Bone marrow (tissue), 2 donors: ENCODE results near the gene CATSPERB.
"Not testable (repeated sequence)": the region's sequence is repeated elsewhere in the genome, so short reads cannot be mapped to it uniquely, and the experiment has no call there.

Experiments
- DNase-seq, 2 donors: peaks; one replicate each; lab custom pipeline; 2025; lab: John Stamatoyannopoulos, UW

The CATSPERB gene

GRCh38 chr14:91731986-91732385 lies at the start of gene CATSPERB:
CATSPERB (minus strand) TSS chr14:91732086; CDS start chr14:91729479, 2,607 bp downstream.
- no peak for DNase-seq

GRCh38 chr14:91780452-91780851 lies 48.6 kb upstream of the CATSPERB start:
- DNase-seq: no peak

GRCh38 chr14:91778217-91778616 lies 46.3 kb upstream of the CATSPERB start:
- DNase-seq: no peak

- peak in 1 of 2 donors; percentile 12 for DNase-seq
Measured at GRCh38 chr14:91774140-91775096, 42.5 kb upstream of the CATSPERB start.

DNA sequence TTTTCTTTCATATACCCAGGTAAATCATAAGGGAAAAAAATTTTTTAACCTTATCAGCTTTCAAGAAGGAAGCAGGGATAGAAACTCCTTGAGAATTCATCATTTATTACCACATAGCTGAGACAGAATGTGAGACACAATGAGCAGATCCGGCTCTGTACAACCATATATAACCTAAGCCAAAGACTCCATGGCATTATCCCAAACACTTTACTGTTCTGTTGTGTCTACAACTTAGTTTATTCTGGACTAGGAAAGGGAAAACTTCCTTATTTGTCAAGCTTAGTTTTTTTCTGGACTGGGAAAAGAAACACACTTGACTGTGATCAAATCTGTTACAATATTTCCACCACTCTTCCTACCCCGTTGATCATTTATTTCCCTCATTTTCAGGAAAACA lies 38.3 kb upstream of the CATSPERB start:
- DNase-seq: no peak

DNA sequence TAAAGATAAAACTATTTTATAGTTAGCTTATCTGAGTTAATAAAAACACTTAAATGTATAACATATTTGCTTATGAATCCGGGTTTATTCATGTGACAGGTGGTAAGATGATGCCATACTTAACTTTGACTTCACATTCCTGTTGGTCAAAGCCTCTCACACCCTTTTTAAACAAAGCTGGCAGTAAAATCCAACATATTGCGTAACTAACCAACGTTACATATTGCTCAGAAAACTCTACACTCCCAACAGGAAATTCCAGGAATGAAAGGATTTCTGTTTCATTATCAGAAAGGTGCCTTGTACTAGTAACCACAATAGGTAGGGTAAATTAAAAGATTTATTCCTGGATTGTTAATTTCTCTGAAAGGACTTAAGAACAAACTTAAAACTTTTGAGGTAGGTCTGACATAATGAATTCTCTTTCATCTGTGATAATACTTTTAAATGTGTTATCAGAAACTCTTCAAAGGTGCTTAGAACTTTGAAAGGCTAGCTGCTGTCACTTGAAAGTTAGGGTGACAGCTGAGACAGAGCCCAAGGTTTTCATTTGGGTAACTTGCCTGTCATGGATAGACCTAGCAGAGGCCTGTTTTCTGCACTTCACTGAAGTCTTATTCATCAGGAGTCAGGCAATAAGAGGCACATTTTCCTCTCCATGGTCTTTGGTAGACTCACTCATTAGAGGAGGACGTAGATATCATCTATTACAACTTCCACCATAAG lies 23.8 kb upstream of the CATSPERB start:
- no peak for DNase-seq

DNA sequence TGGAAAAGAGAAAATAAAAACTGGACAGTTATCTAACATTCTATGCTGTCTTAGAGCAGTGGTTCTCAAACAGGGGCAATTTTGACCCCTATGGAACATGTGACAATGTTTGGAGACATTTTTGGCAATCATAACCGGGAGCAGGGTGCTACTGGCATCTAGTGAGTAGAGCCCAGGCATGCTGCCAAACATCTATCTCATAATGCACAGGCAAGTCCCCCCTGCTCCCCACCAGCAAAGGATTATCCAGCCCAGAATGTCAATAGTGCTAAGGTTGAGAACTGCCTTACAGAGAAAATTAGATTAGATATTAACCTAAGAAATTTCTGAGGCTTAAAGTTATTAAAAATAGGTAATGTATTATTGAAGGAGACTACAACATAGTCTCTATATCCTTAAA lies 22.9 kb upstream of the CATSPERB start:
- DNase-seq: no peak

DNA sequence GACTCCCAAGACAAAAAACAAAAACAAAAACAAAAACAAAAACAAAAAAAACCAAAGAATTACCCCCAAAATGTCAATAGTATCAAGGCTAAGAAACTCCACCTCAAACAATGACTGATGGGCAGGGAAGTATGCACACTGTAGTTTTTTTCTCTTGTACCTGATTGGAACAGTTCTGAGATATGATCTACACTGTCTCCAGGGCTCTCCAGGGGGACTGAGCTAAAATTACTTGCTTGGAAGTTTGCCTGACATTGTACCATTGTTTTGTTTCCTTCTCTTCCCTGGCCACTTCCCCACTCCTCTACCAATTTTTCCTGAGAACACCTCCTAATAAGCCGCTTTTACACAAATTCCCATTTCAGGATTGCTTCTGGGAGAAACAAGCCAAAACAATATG lies 22.3 kb upstream of the CATSPERB start:
- no peak for DNase-seq

DNA sequence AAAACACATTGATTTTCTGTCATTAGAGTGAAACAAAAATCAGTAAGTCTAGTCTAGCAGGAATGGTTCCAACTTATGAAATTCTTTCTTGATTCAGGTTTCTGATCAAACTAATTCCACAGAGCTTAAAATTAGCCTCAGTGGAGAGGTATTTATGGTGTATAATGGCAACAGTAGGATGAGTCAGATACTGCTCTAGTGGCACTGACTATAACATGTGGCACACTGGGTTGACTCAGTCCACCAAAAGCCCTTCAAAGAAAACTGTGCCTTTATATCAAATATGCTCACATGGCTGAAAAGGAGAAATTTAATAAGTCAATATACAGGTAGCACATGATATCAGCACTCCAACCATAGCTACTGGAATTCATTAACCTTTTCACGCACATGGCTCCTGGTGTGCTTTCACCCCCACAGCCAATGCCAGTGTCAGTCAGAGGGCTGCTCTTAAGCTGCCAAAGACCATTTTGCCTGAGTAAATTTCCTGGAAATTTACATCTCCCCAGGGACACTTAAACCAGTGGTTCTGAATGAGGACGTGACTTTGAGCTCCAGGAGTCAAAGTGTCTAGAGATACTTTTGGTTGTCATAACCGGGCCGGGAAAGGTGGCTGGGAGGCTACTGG lies 21.7 kb upstream of the CATSPERB start:
- no peak for DNase-seq

DNA sequence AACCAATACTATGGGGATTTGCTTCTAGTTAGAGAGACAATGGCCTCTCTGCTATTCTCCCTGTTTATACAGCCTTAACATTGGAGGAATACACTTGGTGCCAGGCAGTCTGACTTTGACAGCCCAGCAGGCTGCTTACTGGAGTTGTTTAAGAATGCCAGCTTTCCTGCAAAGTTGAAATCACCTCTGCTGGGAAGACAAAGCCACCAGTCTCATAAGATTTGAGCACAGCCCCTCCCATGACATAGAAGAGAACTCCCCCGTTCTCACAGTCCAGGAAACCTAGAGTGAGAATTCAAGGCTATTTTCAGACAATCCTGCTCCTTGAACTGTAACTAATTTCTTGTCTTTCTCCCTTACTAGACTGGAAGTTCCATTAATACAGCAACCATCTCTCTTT lies 21.1 kb upstream of the CATSPERB start:
- DNase-seq: no peak

GRCh38 chr14:91751719-91752118 lies 19.8 kb upstream of the CATSPERB start:
- DNase-seq: no peak

- no peak for DNase-seq
Measured at GRCh38 chr14:91750634-91751198, 18.8 kb upstream of the CATSPERB start.

DNA sequence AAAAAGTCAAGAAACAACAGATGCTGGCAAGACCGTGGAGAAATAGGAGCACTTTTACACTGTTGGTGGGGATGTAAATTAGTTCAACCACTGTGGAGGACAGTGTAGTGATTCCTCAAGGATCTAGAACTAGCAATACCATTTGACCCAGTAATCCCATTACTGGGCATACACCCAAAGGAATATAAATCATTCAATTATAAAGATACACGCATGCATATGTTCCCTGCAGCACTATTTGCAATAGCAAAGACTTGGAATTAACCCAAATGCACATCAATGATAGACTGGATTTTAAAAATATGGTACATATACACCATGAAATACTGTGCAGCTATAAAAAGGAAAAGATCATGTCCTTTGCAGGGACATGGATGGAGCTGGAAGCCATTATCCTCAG lies 18.0 kb upstream of the CATSPERB start:
- DNase-seq: no peak

- DNase-seq: no peak
Measured at GRCh38 chr14:91748049-91748448, 16.2 kb upstream of the CATSPERB start.

DNA sequence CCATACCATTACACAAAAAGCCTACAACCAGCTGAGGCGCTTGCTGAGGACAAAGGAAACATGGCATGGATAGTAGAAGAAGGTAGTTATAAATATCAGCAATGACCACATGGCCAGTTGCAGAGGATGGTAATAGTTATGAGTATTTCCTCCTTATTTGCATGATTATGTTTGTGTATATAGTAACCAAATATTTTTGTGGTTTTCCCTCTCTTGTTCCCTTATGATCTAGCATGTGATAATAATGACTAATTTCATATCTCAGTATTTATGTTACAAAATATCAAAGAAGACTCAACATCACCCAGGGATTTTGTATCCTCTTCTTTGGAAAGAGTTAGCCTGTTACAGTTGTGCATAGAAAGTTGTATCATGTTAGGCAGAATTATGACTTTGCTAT lies 13.5 kb upstream of the CATSPERB start:
- no peak for DNase-seq

DNA sequence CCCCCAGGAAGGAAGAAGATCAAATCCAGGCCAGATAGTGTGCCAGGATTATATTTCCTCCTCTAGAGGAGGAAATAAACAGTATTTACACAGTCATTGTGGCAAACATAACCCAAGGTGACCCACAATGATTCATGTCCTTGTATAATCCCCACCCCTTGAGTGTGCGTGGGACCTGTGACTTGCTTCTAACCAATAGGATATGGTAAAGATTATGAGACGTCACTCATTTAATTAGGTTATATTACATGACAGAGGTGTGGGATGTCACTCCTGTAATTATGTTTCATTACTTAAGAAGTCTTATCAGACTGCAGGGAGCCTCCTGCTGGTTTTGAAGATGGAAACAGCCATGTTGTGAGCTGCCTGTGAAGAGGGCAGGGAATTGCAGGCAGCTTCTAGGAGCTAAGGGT lies 12.2 kb upstream of the CATSPERB start:
- no peak for DNase-seq

GRCh38 chr14:91743305-91743653 lies 11.4 kb upstream of the CATSPERB start:
- no peak for DNase-seq

DNA sequence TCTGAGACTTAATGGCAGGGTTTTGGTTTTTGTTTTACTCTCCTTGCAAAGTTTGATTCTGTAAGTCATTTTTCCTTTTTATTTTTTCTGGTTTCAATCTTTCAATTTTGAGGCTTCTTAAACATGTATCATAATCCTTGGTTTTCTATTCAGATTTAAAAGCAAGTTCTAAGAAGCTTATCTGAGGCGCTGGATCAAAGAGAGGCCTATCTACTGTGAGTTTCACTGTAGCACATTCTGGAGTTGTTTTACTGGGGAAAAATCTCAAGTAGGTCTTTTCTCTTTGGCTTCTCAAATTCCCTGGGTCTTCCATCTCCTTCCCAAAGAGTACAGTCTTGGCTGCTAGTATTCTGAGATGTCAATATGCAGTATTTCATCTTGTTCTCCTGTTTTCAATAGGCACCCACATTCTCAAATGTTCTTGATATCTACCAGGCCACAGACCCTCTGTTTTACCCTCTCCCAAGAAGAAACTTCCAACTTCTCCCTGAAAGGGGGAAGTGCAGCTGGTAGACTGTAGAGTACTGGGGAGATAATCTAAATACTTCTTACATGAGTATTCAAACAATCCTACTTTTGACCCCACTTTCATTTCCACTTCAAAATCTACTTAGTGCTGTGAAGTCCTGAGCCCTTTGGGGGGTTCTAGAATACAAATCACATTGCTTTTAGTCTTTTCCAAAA lies 10.9 kb upstream of the CATSPERB start:
- no peak for DNase-seq

GRCh38 chr14:91739867-91740266 lies 8.0 kb upstream of the CATSPERB start:
- not testable (repeated sequence) for DNase-seq

GRCh38 chr14:91737619-91738018 lies 5.7 kb upstream of the CATSPERB start:
- DNase-seq: no peak

GRCh38 chr14:91732859-91733477 lies 1.1 kb upstream of the CATSPERB start:
- no peak for DNase-seq
